IPS-15b (cell line): ENCODE results near the gene SPAAR.

Experiments
- H3K27me3 ChIP-seq: one replicate; pipeline ENCODE4 v1.6.1; 2013; ENCODE audit warnings: low read length; ENCODE audit not compliant: control insufficient read depth, insufficient read depth
- H3K36me3 ChIP-seq: one replicate; pipeline ENCODE4 v1.6.1; 2013; ENCODE audit warnings: low read length; ENCODE audit not compliant: control insufficient read depth, insufficient read depth
- H3K4me1 ChIP-seq: one replicate; pipeline ENCODE4 v1.6.1; 2013; ENCODE audit warnings: mild to moderate bottlenecking, low read length; ENCODE audit not compliant: control insufficient read depth, insufficient read depth
- H3K4me3 ChIP-seq: one replicate; pipeline ENCODE4 v1.5.1; 2013; ENCODE audit warnings: low read depth, low read length
- H3K9ac ChIP-seq: one replicate; pipeline ENCODE4 v1.6.1; 2013; ENCODE audit warnings: low read depth, mild to moderate bottlenecking, low read length
- H3K9me3 ChIP-seq: one replicate; pipeline ENCODE4 v1.6.1; 2013; ENCODE audit warnings: mild to moderate bottlenecking, low read length; ENCODE audit not compliant: control insufficient read depth, insufficient read depth

The SPAAR gene

GRCh38 chr9:35915681-35916294 is 6.5 kb downstream of the SPAAR start:
- H3K9ac ChIP-seq, result no peak overlapping the region
- H3K4me1 ChIP-seq, result peaks cover 3% of the 10 kb centered on the region
- no peaks in the 10 kb centered on the region for H3K36me3 ChIP-seq
- H3K4me3 ChIP-seq, result no peak overlapping the region
- H3K9me3 ChIP-seq, result no peaks in the 10 kb centered on the region
- no peaks in the 10 kb centered on the region for H3K27me3 ChIP-seq

- H3K36me3 ChIP-seq, result no peaks in the 10 kb centered on the region
- peaks cover 3% of the 10 kb centered on the region for H3K4me1 ChIP-seq
- H3K4me3 ChIP-seq, result no peak overlapping the region
- no peaks in the 10 kb centered on the region for H3K9me3 ChIP-seq
- no peak overlapping the region for H3K9ac ChIP-seq
- no peaks in the 10 kb centered on the region for H3K27me3 ChIP-seq
These were observed 8.0 kb downstream of the SPAAR start for GRCh38 chr9:35917261-35917660.

- Histone ChIP-seq H3K36me3 (no peaks in the 10 kb centered on the region), H3K9ac (no peak overlapping the region), H3K4me3 (no peak overlapping the region), H3K4me1 (peaks cover 3% of the 10 kb centered on the region), H3K9me3 (no peaks in the 10 kb centered on the region), H3K27me3 (no peaks in the 10 kb centered on the region)
These were observed 9.5 kb downstream of the SPAAR start for GRCh38 chr9:35918780-35919179.

GRCh38 chr9:35919212-35920008 is 10.1 kb downstream of the SPAAR start:
- H3K9me3 ChIP-seq, result no peaks in the 10 kb centered on the region
- no peak overlapping the region for H3K4me3 ChIP-seq
- no peaks in the 10 kb centered on the region for H3K36me3 ChIP-seq
- no peak overlapping the region for H3K9ac ChIP-seq
- no peaks in the 10 kb centered on the region for H3K27me3 ChIP-seq
- peaks cover 3% of the 10 kb centered on the region for H3K4me1 ChIP-seq

GRCh38 chr9:35920051-35920620 is 10.8 kb downstream of the SPAAR start:
- peaks cover 3% of the 10 kb centered on the region for H3K4me1 ChIP-seq

GRCh38 chr9:35923598-35923926 is 14.3 kb downstream of the SPAAR start:
- Histone ChIP-seq H3K9me3 (no peaks in the 10 kb centered on the region), H3K4me1 (no peaks in the 10 kb centered on the region), H3K9ac (no peak overlapping the region), H3K4me3 (no peak overlapping the region), H3K36me3 (no peaks in the 10 kb centered on the region), H3K27me3 (no peaks in the 10 kb centered on the region)

More at GRCh38 chr9:35920051-35920620, 10.8 kb downstream of the SPAAR start:
- H3K36me3 ChIP-seq, result no peaks in the 10 kb centered on the region
- no peak overlapping the region for H3K4me3 ChIP-seq
- H3K9ac ChIP-seq, result no peak overlapping the region
- H3K9me3 ChIP-seq, result no peaks in the 10 kb centered on the region
- no peaks in the 10 kb centered on the region for H3K27me3 ChIP-seq

- no peaks in the 10 kb centered on the region for H3K4me1 ChIP-seq
- no peaks in the 10 kb centered on the region for H3K27me3 ChIP-seq
- H3K36me3 ChIP-seq, result no peaks in the 10 kb centered on the region
- no peak overlapping the region for H3K9ac ChIP-seq
- no peaks in the 10 kb centered on the region for H3K9me3 ChIP-seq
- H3K4me3 ChIP-seq, result no peak overlapping the region
These were observed 14.9 kb downstream of the SPAAR start for GRCh38 chr9:35923927-35924763.

GRCh38 chr9:35928591-35929452 is 19.5 kb downstream of the SPAAR start:
- Histone ChIP-seq H3K4me3 (no peak overlapping the region), H3K27me3 (no peaks in the 10 kb centered on the region)

GRCh38 chr9:35929453-35929718 is 20.1 kb downstream of the SPAAR start:
- H3K9me3 ChIP-seq, result no peaks in the 10 kb centered on the region
- H3K27me3 ChIP-seq, result no peaks in the 10 kb centered on the region
- no peaks in the 10 kb centered on the region for H3K36me3 ChIP-seq
- no peak overlapping the region for H3K4me3 ChIP-seq
- H3K9ac ChIP-seq, result no peak overlapping the region
- H3K4me1 ChIP-seq, result no peaks in the 10 kb centered on the region

More at GRCh38 chr9:35928591-35929452, 19.5 kb downstream of the SPAAR start:
- Histone ChIP-seq H3K9me3 (no peaks in the 10 kb centered on the region), H3K9ac (no peak overlapping the region), H3K36me3 (no peaks in the 10 kb centered on the region), H3K4me1 (no peaks in the 10 kb centered on the region)

- Histone ChIP-seq H3K9ac (no peak overlapping the region), H3K9me3 (no peaks in the 10 kb centered on the region), H3K4me3 (no peak overlapping the region), H3K4me1 (no peaks in the 10 kb centered on the region), H3K36me3 (no peaks in the 10 kb centered on the region), H3K27me3 (no peaks in the 10 kb centered on the region)
These were observed 21.2 kb downstream of the SPAAR start for GRCh38 chr9:35930521-35930920.

- H3K27me3 ChIP-seq, result no peaks in the 10 kb centered on the region
- no peak overlapping the region for H3K4me3 ChIP-seq
- H3K36me3 ChIP-seq, result no peaks in the 10 kb centered on the region
- no peaks in the 10 kb centered on the region for H3K4me1 ChIP-seq
- H3K9ac ChIP-seq, result no peak overlapping the region
- H3K9me3 ChIP-seq, result no peaks in the 10 kb centered on the region
These were observed 21.7 kb downstream of the SPAAR start for GRCh38 chr9:35930989-35931388.
